GM19328 (cell line): ENCODE measurements around the gene OSBPL10.

Source experiments
- ATAC-seq: cut with Tn5 transposase; IDR thresholded peaks from one replicate; pipeline ENCODE4 v1.9.1; 2021; ENCODE audit warnings: mild to moderate bottlenecking, moderate library complexity; ENCODE audit not compliant: unreplicated experiment

The OSBPL10 gene

GRCh38 chr3:31673950-31674349 lies 307.1 kb downstream of the OSBPL10 start:
- no peak for ATAC-seq

GRCh38 chr3:31671976-31672375 lies 309.1 kb downstream of the OSBPL10 start:
- no peak for ATAC-seq

GRCh38 chr3:31671451-31671850 lies 309.6 kb downstream of the OSBPL10 start:
- no peak for ATAC-seq

- no peak for ATAC-seq
Measured at GRCh38 chr3:31670722-31671121, 310.3 kb downstream of the OSBPL10 start.

DNA sequence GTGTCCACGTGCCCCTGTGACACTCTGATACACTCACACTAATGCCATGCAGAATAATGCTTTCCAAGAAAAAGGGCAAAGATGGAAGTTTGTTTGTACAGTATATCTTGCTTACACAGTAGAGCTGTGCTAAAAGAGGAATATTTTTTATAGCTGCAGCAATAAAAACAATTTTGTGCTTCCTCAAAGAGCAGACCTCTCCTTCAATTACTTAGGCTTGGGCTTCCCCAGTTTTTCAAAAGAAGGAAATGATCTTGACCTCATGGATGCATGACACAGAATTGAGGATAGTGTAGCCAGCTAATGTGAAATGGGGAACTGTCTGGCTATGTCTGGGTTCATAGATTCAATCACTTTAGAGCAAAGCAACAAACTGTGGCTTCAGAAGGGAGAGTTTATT lies 310.9 kb downstream of the OSBPL10 start:
- ATAC-seq = no peak

GRCh38 chr3:31668242-31668641 lies 312.8 kb downstream of the OSBPL10 start:
- ATAC-seq = no peak

- ATAC-seq = no peak
Measured at GRCh38 chr3:31667582-31667981, 313.5 kb downstream of the OSBPL10 start.

DNA sequence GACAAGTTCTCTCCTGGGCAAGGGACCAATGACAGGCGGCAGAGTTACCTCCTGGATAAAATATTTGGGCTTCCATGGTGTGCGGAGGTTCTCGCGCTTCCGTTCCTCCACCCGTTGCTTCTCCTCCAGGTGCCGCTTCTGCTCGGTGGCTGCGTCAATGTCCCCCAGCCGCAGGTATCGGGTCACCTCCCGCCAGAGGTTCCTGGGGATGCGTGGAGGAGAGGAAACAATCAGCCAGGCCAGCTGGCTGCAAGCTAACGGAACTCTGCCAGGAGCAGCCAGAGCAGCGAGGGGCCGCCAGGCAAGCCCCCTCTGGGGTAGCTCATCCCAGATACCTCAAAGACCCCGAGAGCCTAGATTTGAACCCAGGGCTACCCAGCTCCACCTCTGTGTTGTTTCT lies 317.0 kb downstream of the OSBPL10 start:
- no peak for ATAC-seq

DNA sequence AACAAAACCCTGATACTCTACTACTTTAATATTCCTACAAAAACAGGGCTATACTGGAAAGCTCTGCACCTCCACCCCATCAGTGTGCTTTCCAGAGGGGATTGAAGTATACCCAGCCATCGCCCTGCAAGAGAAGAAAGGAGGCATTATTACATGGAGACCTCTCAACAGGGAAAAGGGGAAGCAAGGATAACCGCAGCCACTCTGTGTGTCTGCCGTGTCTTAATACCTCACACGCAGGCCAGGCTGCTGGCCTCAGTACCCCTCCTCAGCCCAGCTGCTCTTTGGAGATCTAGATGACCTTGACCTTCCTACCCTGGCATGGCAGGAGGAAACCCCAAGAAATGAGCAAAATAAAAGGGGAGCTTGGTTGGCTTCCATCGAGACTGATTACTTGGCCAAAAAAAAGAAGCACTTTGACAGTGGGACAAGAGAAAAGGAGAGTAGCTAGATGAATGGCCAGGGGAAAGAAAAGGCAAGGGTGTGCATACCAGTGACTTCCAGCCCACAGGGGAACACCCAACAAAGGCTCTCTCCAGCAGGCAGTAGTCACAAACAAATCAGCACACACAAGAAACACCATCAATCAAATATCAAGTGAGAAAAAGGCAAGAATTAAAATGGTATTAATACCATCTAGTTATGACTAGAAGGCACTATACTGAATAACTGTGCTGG lies 318.9 kb downstream of the OSBPL10 start:
- no peak for ATAC-seq

GRCh38 chr3:31661286-31661685 lies 319.8 kb downstream of the OSBPL10 start:
- no peak for ATAC-seq

- ATAC-seq = no peak
Measured at GRCh38 chr3:31659246-31659645, 321.8 kb downstream of the OSBPL10 start.

- ATAC-seq = no peak
Measured at GRCh38 chr3:31654998-31655397, 326.1 kb downstream of the OSBPL10 start.

GRCh38 chr3:31653464-31653863 lies 327.6 kb downstream of the OSBPL10 start:
- ATAC-seq = no peak

DNA sequence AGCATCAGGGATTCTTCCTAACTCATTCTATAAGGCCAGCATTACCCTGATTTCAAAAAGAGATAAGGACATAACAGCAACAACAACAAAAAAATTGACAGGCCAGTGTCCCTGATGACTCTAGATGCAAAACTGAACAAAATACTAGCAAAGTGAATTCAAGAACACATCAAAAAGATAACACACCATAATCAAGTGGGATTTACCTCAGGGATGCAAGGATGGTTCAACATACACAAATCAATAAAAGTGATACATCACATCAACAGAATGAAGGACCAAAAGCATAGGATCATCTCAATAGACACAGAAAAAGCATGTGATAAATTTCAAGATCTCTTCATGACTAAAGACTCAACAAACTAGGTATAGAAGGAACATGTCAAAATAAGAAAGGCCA lies 328.8 kb downstream of the OSBPL10 start:
- ATAC-seq = no peak

DNA sequence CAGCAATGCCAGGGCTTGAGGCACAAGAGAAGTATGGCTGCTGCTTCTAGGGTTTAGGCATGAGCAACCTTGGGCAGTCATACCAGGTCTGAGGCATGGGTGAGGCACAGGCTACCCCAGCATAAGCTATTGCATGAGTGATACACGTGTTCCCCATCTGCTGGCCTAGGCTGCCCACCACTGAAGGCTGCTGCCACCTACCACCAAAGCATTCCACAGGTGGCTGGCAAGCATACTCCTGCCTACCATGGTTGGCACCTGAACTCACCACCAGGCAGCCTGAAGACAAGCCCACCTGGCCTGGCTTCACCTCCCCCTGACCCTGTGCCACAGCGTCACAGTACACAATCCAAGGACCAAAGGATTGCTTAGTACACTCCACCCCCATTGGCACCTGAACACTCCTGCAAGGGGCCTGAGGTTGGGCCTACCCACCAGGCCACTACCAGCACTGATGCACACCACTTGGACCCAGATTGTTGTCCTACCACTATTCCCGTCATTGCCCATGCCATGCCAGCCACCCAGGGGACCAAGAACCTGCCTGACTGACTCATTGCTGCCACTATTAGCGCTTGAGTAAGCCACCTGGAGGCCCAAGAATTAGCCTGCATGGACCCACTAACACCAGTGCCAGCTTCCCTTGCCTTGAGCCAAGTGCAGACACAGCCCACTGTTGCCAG lies 332.6 kb downstream of the OSBPL10 start:
- no peak for ATAC-seq

- no peak for ATAC-seq
Measured at GRCh38 chr3:31645256-31645655, 335.8 kb downstream of the OSBPL10 start.

DNA sequence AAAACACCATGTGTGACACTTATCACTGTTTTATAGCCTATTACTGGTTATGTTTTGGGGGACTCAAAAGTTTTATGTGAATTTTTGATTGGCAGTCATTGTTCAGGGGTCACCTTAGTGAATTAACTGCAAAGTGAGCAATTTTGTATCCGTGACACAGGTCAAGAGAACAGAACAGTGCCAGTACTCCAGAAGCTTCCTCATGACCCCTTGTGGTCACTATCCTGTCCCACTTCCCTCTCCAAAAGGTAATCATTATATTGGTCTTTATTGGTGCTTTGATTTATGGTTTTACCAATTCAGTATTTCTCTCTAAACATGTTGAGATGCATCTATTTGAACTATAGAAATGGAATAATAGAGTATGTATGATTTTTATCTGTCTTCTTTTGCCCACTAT lies 341.2 kb downstream of the OSBPL10 start:
- no peak for ATAC-seq

DNA sequence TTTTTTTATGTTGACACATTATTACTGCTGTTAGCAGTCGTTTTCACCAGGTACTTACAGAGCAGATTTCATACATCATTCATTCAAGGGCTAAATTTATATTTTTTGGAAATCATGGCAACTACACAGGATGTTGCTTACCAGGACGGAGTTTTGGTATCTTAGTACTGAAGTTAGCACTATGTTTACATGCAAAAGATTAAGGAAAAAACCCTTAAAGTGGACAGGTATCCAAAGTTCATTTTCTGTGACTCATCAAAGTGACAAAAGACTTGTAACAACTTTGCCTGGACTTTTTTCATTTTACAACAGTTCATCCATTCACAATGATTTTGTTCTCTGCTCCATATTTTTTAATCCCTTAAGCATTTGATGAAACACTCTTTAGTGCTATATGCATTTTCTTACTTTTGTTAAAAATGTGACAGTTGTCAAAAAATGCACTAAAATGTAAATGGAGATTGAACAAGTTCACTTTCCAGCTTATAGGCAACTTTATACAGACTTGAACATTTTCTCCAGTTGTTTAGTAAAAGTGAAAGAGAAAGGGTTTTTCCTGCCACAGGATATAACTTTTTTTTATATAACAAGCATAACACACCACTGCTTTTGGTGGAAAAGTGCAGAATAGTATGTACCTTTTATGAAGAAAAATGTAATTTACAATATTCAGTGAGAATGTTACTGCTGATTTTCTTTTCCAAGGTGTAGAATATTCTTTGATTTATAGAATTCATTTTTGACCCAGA lies 344.2 kb downstream of the OSBPL10 start:
- ATAC-seq = no peak

- no peak for ATAC-seq
Measured at GRCh38 chr3:31636049-31636448, 345.0 kb downstream of the OSBPL10 start.

DNA sequence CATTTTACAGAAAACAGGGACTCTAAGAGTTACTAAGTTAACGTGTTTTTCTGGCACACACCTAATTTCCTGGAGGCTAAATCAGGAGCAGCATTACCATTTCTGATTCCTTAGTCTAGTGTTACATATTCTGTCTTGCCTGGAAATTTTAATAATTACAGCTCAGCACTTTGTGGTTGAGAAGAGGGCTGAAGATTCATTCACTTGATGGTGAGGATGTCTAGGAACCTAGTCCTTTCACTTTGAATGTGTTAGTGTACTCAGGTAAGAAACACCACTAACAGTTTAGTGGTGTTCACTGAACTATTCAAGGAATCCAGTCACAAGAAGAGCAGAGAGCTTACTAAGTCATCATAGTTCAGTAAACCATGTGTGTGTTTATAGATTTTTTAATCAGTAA lies 345.5 kb downstream of the OSBPL10 start:
- no peak for ATAC-seq

GRCh38 chr3:31634476-31634875 lies 346.6 kb downstream of the OSBPL10 start:
- no peak for ATAC-seq

- no peak for ATAC-seq
Measured at GRCh38 chr3:31629054-31629453, 352.0 kb downstream of the OSBPL10 start.
